SHP77 (cell line): ENCODE data around the gene GRIN2D.

Experiments
- DNase-seq, 2 experiments: peaks; one replicate each; lab custom pipeline; 2025; lab: John Stamatoyannopoulos, UW

The GRIN2D gene

DNA sequence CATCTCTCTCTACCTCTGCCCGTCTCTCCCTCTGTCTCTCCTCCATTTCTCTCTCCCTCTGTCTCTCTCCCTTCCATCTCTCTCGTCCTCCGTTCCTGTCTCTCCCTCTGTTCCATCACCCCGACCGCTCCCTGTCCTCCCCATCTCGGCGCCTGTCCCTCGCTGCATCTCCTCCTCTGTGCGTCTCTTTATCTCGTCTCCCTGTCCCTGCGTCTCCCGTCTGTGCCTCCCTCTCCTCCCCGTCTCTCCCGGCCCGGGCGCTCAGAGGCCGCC is 4.6 kb downstream of the GRIN2D start:
- peak in 1 of 2 experiments; percentile 41 for DNase-seq

- peak; percentile 95 to 97 for DNase-seq
Observed at GRCh38 chr19:48398375-48399235, 5.1 kb downstream of the GRIN2D start.

DNA sequence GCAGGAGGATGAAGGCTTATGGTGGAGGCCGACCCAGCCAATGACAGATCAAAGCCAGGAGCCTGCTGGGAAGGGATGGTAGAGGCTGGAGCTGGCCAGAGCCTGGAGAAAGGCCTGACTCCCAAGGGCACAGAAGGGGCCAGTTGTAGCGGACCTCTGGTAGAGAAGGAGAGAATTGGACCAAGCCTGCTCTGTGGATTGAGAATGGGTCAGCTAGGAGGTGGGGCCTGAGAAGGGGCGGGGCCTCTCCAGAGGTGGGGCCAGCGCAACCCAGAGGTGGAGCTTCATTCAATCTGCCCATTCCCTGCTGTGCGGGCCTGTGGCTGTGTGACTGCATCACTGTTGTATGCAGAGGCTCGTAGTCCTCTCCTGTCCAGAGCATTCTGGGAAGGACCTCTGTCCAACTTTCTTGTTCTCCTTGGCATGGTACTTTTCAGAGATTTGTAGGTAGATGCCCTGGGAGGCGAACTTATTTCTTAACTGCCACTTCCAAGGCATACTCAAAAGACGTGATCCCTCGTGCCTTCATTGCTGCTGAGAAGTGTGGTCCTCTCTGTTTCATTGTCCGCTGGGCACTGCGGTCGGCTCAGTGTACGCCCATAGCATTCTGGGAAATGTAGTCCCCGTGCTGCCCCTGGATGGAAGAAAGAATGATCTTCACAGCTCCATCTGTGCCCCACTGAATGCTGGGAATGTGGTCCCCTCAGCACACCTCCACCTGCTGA is 6.7 kb downstream of the GRIN2D start:
- DNase-seq = peak; percentile 56 to 68

DNA sequence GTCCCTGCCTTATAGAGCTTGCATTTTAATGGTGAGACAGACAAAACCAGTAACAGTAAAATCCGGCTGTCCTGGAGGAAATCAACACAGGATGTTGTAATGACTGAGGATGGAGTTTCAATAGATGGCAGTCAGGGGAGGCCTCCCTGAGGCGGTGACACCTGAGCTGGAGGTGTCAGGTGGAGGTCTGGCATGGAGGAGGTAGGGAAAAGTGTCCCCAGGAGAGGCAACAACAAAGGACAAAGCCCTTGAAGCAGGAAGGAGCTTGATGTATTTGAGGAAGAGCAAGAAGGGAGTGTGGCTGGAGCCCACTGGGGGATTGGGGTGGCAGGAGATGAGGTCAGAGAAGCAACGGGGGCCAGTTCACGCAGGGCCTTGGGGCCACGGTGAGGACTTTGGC is 7.8 kb downstream of the GRIN2D start:
- no peak for DNase-seq

DNA sequence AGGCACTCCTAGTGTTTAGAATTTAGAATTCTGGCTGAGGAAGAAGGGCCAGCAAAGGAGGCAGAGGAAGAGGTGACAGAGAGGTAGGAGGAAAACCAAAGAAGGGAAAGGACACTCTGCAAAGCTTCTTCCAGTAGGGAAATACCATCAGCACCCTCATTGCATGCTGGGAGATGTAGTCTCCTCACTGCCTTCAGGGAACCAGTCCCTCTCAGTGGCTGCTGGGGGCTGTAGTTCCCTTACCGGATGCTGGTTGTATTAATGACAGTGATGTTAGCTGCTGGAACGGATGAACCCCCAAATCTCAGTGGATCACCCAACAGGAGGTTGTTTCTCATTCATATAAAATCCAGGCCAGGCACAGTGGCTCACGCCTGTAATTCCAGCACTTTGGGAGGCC is 10.1 kb downstream of the GRIN2D start:
- peak; percentile 30 to 32 for DNase-seq

GRCh38 chr19:48405010-48405659 is 11.7 kb downstream of the GRIN2D start:
- DNase-seq = no peak

GRCh38 chr19:48405850-48406249 is 12.4 kb downstream of the GRIN2D start:
- no peak for DNase-seq

DNA sequence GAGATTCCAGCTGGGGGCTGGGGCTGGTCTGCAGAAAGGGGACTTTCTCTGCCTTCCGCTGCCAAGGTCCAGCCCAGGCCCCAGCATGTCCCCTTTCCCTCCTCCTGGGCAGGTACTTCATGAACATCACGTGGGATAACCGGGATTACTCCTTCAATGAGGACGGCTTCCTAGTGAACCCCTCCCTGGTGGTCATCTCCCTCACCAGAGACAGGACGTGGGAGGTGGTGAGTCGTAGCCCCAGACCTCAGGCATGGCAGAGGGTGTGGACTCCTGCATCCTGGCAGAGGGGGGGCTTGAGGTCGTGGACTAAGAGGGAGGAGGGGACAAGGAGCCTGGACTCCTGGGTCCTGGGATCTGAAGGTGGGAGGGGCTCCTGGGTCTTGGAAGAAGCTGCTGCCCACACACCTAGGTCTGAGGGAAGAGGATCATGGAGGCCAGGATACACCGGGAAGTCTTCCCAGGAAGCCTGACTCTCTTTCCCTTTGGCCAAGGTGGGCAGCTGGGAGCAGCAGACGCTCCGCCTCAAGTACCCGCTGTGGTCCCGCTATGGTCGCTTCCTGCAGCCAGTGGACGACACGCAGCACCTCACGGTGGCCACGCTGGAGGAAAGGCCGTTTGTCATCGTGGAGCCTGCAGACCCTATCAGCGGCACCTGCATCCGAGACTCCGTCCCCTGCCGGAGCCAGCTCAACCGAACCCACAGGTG is 20.6 kb downstream of the GRIN2D start:
- DNase-seq = no peak

DNA sequence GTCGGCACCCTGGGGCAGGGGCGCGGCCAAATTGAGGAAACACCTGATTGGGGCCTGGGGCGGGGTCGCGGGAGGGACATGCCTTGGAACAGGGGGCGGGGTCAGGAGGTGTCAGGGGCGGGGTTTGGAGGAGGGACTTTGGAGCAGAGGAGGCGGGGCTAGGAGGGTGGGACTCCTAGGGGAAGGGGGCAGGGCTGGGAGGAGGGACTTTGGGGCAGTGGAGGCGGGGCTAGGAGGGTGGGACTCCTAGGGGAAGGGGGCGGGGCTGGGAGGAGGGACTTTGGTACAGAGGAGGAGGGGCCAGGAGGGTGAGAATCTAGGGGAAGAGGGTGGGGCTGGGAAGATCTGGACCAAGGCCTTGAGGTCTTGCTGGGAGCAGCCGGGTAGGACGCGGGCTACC is 21.9 kb downstream of the GRIN2D start:
- DNase-seq = peak; percentile 42 to 48

DNA sequence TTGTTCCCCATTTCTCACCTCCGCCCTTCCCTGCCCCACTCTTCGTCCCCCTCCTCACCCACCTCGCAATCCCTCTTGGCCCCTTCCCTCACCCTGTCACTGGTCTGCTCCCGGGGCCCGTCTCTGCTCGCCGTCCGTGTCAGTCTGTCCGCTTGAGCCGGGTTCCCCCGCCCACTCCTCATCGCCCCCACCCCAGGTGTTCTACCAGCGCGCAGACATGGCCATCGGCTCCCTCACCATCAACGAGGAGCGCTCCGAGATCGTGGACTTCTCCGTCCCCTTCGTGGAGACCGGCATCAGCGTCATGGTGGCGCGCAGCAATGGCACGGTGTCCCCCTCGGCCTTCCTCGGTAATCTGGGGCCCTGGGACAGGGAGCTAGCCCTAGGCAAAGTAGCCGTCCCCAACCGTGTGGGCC is 22.3 kb downstream of the GRIN2D start:
- no peak for DNase-seq

GRCh38 chr19:48417421-48417820 is 24.0 kb downstream of the GRIN2D start:
- DNase-seq = no peak

GRCh38 chr19:48418317-48419064 is 25.0 kb downstream of the GRIN2D start:
- DNase-seq = no peak

DNA sequence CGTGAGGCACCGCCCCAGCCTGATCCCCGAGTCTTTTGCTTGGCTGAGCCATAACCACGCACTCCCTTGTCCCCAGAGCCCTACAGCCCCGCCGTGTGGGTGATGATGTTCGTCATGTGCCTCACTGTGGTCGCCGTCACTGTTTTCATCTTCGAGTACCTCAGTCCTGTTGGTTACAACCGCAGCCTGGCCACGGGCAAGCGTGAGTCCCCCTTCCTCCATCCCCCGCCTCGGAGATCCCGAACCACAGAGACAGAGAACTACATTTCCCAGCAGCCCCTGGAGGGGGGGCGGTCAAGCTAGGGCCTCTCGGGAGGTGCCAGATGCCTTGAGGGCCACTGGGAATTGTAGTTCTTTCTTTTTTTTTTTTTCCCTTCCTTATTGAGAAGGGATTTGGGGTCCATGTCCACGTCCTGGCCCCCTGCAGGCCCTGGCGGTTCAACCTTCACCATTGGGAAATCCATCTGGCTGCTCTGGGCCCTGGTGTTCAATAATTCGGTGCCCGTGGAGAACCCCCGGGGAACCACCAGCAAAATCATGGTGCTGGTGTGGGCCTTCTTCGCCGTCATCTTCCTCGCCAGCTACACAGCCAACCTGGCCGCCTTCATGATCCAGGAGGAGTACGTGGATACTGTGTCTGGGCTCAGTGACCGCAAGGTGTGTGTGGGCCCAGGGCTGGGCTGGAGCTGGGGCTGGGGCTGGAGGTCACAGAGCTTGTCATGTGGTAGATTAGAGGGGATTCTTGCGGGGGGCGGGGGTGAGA is 25.9 kb downstream of the GRIN2D start:
- DNase-seq = no peak

- no peak for DNase-seq
Observed at GRCh38 chr19:48421548-48421947, 28.1 kb downstream of the GRIN2D start.

DNA sequence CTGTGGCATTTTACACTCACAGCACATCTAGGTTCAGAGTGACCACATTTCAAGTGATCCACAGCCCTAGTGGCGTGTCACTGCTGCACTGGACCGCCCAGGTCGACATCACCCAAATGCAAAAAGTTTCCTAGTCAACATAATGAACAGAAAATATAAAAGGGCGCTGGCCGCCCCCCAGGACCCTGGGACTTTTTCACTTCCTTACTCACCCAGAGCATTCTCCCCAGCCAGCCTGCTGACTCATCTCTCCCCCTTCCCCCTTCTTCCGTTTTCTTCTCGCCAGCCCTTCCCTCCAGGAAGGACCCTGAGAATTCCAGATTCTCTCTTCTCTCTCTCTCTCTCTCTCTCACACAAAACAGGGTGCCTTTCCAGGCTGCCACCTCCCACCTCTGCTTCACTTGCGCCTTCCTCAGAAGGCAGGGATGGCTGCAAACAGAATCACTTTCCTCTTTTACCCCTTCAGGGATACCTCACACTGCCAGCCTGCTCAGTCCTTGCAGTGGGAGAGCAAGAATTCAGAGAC is 31.3 kb downstream of the GRIN2D start:
- no peak for DNase-seq

GRCh38 chr19:48428670-48429069 is 35.2 kb downstream of the GRIN2D start:
- no peak for DNase-seq

DNA sequence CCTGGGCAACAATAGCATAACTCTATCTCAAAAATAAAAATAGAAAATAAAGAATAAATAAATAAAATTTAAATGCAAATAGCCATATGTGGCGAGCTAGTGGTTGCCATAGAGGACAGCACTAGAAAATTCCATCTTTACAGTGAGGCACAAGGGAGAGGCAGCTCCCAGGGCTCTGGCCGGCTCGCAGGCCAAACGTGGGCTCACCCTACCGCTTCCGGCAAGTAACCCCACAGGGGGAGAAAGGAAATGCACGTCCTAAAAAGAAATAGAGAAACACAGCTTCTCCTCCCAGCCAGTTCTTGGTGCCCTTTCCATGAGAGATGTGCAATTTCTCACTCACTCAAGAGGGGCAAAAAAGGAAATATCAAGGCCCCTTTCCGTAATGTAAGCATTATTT is 39.9 kb downstream of the GRIN2D start:
- no peak for DNase-seq

GRCh38 chr19:48436586-48436985 is 43.1 kb downstream of the GRIN2D start:
- no peak for DNase-seq

DNA sequence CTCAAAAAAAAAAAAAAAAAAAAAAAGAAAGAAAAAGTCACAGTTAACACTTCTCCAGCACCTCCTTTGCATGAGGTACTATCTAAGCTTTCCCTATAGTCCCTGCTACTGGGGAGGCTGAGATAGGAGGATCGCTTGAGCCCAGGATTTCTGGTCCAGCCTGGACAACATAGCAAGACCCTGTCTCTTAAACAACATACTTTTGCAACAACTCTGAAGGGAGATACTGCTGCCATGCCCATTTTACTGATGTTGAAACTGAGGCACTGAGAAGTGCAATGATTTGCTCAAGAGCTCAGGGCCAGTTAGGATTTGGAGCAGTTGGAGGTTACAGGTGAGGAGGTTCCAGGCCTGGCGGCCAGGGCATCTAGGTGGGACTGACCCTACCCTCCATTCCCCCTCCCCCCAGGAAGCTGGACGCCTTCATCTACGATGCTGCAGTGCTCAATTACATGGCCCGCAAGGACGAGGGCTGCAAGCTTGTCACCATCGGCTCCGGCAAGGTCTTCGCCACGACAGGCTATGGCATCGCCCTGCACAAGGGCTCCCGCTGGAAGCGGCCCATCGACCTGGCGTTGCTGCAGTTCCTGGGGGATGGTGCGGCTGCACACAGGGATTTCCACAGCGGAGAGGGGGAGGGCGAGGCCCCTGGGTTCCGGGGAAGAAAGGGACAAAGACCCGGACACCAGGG is 48.0 kb downstream of the GRIN2D start:
- DNase-seq = no peak
